HG03521 (cell line): ENCODE results near the gene DVL2.

Source experiments
- ATAC-seq: cut with Tn5 transposase; IDR thresholded peaks from one replicate; pipeline ENCODE4 v1.9.1; 2021; ENCODE audit warnings: mild to moderate bottlenecking, moderate library complexity; ENCODE audit not compliant: unreplicated experiment

Gene DVL2

DNA sequence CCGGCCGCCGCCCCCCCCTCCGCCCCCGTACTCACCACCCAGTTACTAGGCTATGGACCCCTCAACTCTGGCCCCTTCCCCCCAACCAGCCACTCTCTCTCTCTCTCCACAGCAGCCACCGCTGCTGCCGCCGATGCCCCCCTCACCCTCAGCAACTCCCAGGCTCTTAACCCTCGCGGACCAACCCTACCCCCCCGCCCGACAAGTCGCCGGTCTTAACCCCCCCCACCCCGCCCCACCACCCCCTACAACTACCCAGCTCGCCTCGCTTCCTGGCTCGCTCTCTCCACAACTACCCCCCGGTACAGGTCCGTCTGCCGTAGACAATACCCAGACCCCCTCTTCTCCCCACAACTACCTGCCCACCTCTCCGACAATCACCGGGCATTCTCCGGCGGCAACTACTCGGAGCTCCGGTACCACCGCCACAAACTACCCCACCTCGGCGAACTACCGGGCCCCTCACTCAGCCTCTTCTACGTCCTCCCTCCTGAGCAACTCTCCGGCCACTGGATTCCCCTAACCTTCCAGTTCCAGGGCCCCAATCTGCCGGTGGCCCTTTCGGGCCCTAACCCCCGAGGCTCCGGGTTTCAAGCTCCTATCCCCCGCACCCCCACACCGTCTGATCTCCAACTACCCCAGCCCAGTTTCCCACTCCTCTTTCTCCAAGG lies 4.2 kb upstream of the DVL2 start:
- ATAC-seq: no peak

DNA sequence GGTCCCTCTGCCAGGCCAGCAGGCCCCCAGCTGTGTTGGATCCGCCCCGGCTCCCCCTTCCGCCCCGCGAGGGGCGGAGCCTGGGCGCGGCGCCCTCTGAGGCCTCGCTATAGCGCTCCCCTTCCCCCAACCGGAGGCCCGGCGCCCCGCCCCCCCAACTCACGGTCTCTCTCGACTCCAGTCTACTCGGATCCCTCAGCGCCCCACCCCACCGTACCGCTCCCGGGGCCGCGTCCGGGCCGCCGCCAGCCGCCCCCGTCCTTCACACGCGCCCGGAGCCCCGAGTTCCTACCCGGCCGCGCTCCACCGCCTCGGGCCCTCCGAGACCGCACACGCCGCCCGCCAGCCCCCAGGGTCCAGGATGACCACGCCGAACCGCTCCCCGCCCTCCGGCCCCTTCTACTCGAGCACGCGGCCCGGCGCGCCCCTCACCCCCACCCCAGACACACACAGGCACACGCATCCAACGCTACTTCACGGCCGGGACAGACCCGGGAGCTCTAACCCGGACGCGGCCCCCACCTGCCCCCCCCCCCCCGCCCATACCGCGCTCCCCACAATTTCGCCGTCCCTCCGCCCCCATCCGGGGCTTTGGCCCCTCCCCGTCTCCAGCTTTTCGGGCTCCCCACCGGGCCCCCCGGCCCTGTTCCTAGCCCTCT lies 3.6 kb upstream of the DVL2 start:
- ATAC-seq: no peak

DNA sequence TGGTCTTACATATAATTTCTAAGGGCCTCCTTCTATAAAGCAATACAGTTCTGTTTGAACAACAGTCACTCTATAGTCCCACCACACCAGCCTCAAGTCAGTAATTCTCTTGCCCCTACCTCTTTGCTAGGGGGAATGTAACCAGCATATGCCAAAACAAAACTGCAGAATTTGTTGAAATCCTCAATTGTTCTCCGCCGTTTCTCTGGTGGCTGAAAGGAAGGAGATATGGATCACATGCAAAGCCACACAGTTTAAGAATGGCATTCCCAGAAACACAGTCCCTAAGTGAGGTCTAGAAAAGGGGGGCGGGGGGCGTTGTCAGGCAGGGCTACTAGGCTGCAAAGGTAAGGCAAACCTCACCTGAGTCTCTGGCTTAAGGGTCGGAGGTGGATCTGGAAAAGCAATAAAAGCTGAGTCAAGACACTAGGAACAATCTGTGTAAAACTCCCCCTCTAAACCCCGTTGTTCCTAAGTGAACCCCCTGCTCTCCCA lies 3.0 kb upstream of the DVL2 start:
- ATAC-seq: no peak

DNA sequence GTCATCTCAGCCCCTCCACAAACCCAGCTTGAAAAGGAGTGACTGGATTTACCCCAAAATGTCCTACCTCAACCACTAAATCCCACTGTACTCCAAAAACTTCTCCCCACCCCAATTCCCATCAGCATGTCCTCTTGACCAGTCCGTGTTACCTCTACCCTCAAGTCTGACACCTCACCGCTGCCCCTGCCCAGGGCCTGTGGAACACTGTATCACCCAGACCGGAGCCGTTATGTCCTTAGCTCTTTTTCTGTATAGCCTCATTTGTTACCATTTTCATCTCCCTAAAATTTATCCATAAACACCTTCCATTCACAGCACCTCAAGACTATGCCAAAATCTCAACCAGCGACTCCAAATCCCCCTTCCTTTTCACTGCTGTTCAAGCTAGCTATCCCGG lies 2.5 kb upstream of the DVL2 start:
- ATAC-seq: no peak

DNA sequence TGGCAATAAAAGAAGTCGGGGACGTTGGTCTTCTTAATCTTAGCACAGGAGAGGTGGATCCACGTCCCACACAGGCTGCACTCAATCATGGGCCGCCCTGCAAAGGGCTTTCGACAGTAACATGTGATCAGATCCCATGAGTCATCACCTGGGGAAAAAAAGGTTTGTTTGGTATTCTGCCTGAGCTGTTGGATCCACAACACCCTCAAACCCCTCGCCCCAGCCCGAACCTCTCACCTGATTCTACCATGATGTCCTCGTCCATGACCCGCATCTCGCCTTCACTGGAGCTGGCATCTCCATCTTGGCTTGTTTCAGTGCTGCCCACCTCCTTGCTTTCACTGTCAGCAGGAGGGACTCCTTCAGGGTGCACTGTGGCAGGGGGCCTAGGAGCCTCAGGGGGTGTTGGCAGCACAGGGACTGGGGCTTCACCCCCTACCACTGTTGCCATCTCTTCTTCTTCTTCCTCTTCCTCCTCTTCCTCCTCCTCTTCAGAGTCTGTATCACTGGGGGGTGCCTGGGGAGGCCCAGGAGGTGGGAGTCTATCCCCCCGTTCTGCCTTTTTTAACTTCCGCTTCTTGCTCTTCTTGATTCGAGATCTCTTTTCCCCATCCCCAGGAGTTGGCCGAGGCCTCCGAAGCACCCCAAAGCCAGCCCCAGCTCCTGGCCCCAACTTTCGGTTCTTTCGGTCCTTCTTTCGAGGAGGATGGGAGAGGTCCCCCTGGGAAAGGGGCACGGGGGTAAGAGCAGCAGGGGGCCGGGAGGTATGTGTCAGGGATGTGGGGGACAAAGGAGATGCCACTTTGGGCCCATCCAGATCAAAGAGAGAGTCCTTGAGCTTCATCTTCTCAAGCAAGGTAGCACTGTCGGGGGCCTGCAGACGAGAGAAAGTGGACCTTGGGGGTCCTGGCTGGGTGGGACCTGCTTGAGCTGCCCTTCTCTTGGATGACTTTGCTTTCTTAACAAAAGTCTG lies 1.7 kb upstream of the DVL2 start:
- ATAC-seq: no peak

DNA sequence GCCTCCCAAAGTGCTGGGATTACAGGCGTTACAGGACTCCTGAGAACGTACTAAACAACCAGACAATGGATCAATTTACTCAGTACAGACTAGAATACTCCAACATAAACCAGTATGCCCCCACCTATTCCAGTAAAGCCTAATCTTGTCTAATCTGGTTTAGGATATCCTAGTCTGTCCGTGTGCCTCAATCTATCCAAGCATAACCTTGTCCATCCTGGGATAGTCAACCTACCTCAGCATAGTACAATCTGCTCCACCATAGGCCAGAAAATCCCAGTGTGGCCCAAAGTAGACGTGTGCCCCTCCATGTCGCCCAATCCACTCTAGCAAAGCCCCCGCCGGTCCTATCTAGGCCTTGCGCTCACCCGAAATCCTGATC lies 625 bp downstream of the DVL2 start:
- ATAC-seq: no peak

DNA sequence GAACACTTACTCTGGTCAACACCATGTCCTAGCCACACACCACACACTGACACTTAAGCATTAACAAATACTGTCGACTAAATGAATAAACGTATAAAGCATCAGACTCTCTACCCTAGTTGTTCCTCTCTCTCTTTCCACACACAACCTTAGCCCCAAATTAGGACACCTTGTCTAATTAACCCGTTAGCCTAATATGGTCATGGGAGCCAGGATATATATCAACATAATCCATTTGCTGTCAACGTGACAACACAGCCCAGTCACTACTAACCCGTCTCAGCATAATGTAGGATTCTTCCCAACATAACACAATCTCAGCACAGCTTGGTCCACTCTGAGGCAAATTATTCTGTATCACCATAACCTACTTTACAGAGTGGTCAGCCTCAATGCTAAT lies 2.2 kb downstream of the DVL2 start:
- no peak for ATAC-seq

DNA sequence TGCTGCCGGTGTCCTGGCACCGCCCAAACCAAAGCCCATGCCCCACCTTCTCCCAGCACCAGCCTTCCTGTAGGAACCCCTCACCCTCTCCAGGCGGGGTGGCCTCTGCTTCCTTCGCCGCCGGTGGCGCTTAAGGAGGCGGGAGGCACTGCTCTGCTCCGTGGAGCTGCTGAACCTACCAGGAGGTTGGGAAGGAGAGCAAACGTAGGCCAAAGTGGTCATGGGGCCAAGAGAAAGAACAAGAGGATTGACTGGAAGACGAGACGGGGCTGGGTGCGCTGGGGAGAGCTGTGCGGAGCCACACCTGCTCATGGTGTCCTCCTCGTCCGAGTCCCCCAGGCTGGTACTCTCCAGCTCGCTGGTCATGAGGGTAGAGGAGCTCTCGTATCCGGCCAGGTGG lies 4.8 kb downstream of the DVL2 start:
- ATAC-seq: no peak

DNA sequence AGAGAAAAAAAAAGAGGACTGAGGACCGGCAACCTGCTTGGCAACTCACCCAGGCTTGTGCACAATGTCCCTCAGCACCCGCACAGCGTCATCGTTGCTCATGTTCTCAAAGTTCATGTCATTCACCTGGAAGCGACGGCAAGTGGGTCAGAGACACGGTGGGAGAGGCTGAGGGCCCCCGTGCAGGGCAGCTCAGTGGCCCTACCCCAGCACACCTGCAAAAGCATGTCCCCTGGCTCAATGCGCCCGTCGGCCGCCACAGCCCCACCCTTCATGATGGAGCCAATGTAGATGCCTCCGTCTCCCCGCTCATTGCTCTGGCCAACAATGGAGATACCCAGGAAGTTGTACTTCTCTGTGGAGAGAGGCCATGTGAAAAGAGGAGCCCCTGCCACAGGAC lies 5.4 kb downstream of the DVL2 start:
- ATAC-seq: no peak

DNA sequence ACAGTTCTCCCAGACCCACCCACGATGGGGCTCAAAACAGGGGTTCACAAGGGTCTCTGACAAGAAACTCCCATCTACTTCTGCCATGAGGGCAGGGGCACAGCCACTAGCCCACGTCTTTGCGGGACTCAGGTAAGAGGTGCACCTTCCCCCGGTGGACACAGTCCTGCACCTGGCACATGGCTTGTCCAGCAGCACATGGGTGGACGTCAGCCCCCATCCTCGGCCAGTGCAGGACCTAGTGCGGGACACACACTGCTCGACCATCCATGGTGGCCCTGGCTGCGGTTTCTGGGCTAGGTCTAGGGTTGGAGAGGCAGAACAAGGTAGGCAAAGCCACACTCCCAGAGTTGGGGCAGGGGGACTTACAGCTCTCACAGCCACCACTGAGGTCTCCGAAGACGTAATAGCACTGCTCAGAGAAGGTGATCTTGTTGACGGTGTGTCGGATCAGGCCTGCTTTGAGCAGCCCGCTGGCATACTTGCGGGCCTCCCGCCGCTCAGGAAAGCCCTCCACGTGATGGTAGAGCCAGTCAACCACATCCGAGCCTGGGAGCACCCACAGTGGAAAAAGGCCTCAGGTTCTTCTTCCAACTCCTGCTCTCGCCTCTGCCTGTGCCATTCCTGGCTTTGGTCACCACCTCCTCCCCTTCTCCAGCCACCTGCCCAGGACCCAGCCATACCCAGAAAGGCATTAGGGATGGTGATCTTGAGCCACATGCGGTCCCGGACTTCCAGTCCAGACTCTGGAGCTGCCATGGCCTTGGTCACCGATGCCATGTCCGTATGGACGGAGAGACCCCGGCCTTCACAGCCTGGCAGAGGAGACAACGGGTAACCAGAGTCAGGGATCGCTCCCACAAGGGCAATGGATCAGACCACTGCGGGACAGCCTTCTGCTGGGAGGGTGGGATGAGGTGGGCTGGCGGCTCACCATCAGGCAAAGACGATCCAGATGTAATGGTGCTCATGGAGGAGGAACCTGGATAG lies 7.3 kb downstream of the DVL2 start:
- ATAC-seq: no peak

DNA sequence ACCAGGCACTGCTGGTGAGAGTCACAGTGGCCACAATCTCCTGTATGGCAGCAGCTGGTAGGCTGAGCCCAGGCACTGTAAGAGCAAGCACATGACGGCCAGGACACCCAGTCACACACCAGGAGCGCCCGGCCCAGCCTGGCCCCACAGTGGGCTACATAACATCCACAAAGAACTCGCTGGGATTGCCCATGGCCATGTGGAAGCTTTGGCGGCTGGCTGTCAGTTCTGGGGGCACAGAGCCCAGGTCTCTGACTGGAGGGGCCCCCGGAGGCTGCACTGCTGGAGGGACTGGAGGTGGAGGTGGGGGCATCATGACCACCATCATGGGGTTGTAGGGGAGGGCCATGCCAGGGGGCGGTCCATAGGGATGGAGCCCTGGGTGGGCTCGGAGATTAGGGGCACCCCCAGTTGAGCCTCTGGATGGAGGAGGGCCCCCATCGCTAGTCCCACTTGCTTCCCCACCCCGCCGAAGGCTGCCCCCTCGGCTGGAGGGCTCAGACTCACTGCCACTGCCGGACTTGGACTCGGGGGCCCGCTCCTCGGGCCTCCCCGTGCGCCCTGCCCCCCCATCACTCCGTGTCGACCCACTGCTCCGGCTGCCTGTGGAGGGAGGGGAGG lies 8.5 kb downstream of the DVL2 start:
- ATAC-seq: no peak

DNA sequence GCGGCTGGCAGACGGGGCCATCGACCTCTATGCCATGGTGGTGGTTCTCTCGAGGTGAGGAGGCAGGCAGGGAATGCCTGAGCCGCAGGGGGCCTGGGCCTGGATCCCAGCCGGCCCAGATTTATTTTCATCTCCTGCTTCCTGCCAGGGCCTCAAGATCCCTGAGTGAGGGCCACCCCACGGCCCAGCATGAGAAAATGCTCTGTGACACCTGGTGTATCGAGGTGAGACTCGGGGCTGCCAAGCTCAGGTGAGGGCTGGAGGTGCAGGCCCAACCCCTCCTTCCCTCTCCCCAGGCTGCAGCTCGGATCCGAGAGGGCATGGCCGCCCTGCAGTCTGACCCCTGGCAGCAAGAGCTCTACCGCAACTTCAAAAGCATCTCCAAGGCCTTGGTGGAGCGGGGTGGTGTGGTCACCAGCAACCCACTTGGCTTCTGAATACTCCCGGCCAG lies 9.6 kb downstream of the DVL2 start:
- no peak for ATAC-seq

DNA sequence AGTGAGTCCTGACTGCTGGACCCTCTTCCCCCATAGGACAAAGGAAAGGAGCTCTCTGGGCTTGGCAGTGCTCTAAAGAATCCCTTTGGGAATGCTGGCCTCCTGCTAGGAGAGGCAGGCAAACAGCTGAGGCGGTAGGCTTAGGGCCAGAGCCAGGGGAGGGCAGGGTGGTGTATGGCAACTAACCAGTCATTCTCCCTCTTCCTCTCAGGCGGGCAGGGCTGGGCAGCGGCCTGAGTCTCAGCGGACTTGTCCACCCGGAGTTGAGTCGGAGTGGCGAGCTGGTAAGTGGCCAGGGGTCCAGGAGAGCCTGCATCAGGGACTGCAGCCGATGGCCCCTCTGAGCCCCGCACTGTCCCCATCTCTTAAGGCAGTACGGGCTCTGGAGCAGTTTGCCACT lies 10.2 kb downstream of the DVL2 start:
- ATAC-seq: no peak

DNA sequence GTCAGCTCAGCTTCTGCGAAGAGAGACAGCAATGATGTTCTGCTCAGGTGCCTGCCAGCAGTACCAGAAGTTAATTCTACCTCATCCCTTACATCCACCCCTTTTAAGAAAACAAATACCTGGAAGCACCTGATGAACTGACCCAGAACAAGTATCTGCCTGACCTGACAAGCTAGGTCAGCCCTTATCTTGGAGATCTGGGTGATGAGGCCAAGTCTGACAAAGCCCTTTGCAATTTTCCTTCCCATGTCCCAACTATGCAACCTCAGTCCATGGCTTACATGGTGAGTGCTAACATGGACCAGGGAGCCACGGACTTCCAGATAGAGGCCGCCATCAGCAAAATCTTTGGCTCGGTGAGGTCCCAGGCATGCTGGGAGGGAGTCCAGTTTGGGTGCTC lies 10.9 kb downstream of the DVL2 start:
- ATAC-seq: no peak

DNA sequence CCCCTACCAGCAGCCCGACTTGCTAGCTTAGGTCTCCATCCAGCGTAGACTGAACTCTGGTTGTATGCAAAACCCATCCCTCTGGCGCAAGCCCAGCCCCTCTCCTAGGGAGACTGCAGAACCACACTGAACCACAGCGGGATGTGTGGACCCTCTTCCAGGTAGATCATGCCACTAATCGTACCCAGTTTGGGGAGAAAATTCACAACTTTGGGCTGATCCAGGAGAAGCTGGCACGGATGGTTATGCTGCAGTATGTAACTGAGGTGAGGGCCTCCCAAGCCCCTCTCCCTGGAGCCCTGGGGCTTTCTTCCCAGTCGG lies 11.4 kb downstream of the DVL2 start:
- no peak for ATAC-seq

DNA sequence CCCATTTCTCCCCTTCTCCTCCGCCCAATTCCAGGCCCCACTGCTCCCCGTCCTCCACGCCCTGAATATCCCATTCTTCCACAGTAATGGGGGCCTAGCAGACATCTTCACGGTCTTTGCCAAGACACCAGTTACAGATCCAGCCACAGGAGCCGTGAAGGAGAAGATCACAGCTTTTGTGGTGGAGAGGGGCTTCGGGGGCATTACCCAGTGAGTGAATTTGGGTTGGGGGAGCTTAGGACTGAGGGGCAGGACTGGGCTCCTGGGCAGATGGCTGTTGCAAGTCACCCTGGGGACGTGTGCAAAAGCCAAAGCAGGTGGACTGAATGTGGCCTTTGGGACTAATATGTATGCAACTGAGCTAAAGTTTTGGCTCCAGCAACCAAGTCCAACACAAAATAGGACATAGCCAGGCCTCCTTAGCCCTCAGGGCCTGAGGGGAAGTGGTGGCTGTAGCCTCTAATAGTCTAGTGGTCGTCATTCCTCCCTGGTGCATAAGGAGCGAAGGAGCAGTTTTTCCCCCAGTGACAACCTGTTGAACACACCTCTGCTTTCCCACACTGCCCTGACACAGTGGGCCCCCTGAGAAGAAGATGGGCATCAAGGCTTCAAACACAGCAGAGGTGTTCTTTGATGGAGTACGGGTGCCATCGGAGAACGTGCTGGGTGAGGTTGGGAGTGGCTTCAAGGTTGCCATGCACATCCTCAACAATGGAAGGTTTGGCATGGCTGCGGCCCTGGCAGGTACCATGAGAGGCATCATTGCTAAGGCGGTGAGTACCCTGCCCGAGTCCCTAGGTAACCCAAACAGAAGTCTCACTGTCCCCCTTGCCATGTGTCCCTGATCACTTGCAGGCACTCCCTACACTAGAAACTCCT lies 12.0 kb downstream of the DVL2 start:
- no peak for ATAC-seq

DNA sequence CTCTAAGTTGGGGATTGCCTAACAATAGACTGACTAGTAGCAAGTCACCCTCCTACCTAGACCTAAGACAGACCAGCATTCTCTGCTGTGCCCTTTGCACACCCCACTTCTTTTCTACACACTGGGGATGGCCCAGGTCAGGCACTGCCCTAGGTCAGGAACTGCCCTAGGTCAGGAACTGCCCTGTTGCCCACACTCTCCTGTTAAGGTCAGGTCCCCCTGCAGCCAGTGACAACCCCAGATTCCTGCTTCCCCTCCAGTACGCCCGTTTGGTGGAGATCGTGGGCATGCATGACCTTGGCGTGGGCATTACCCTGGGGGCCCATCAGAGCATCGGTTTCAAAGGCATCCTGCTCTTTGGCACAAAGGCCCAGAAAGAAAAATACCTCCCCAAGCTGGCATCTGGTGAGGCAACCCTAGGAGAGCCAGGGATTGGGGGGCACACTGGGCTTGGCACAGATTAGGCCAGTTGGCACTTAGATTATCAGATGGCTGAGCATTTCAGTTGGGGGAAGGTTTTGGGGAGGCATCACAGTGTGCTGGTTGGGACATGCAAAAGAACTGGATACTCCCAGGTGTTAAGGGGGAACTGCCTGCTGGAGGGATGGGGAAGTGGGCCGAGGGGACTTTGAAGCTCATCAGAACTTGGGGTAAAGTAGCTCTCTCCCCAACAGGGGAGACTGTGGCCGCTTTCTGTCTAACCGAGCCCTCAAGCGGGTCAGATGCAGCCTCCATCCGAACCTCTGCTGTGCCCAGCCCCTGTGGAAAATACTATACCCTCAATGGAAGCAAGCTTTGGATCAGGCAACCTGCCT lies 12.8 kb downstream of the DVL2 start:
- ATAC-seq: no peak

DNA sequence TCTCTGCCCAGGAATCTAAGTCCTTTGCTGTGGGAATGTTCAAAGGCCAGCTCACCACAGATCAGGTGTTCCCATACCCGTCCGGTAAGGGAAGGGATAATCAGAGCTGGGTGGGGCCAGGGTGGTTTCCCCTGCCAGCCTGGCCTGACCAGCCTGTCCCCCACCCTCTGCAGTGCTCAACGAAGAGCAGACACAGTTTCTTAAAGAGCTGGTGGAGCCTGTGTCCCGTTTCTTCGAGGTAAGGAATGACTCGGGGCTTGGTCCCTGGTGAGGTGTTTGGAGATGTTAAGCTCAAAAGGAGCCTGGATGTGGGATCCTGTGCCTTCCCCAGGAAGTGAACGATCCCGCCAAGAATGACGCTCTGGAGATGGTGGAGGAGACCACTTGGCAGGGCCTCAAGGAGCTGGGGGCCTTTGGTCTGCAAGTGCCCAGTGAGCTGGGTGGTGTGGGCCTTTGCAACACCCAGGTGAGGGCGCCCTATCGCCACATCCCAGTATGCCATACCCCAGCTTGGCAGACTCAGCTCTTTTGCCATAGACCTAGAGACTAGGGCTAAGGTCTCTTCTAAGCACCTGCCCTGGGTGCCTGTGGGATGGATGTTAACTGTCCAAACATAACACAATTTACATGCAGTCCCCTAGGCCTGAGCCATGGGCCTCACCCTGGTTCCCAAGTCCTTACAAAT lies 13.6 kb downstream of the DVL2 start:
- ATAC-seq: no peak
